H1 (cell line): ENCODE measurements around the gene LRRC41. TPM values are rescaled to one million over a fixed set of nuclear protein-coding genes. Genes with fewer than 3 reads are reported as not detected.
"Not testable (repeated sequence)": the region's sequence is repeated elsewhere in the genome, so short reads cannot be mapped to it uniquely, and the experiment has no call there.

Source experiments
- CTCF ChIA-PET: fragments of 300-600 bp; sonication (Branson Sonifier 250); formaldehyde crosslinking; loops from one replicate; lab custom pipeline; 2021; ENCODE audit not compliant: partially characterized antibody; lab: Charles Lee
- POLR2A ChIA-PET: fragments of 300-600 bp; sonication (Branson Sonifier 250); formaldehyde crosslinking; loops from one replicate; lab custom pipeline; 2021; ENCODE audit warnings: inconsistent platforms; ENCODE audit not compliant: partially characterized antibody; lab: Charles Lee
- DNase-seq, 2 experiments: peaks; one replicate each; pipeline versions ENCODE4 v3.0.0 to v3.0.0-alpha.2; 2010 to 2022; ENCODE audit warnings: low spot score in 2 of 2, low read depth in 1 of 2, mixed read lengths in 1 of 2
- FAIRE-seq: peaks from 2 replicates; lab custom pipeline; 2011; peaks lifted over from hg19 to GRCh38; lab: Jason Lieb, UNC
- H2AFZ ChIP-seq: 2 replicates; pipeline ENCODE4 v1.8.1; 2012; ENCODE audit warnings: low read length, inconsistent platforms
- H2AK5ac ChIP-seq: 2 replicates; pipeline ENCODE4 v1.6.1; 2013; ENCODE audit warnings: low read depth, low read length
- H2BK120ac ChIP-seq: replicated peaks from 2 replicates; pipeline ENCODE3; 2013; ENCODE audit warnings: low read depth, low read length, inconsistent platforms
- H2BK12ac ChIP-seq: 2 replicates; pipeline ENCODE4 v1.6.1; 2013; ENCODE audit warnings: low read depth, low read length
- H2BK15ac ChIP-seq: 2 replicates; pipeline ENCODE4 v1.6.1; 2013; ENCODE audit warnings: low read length
- H2BK20ac ChIP-seq: 2 replicates; pipeline ENCODE4 v1.6.1; 2013; ENCODE audit warnings: low read length
- H2BK5ac ChIP-seq: 2 replicates; pipeline ENCODE4 v1.6.1; 2013; ENCODE audit warnings: low read depth, low read length
- H3K14ac ChIP-seq: 2 replicates; pipeline ENCODE4 v1.6.1; 2013; ENCODE audit warnings: inconsistent platforms; ENCODE audit not compliant: insufficient read length
- H3K18ac ChIP-seq: 2 replicates; pipeline ENCODE4 v1.6.1; 2013; ENCODE audit warnings: low read length; ENCODE audit errors: extremely low read depth
- H3K23ac ChIP-seq: 2 replicates; pipeline ENCODE4 v1.6.1; 2013; ENCODE audit warnings: inconsistent platforms; ENCODE audit not compliant: insufficient read length
- H3K23me2 ChIP-seq: 2 replicates; pipeline ENCODE4 v1.6.1; 2013; ENCODE audit warnings: low read depth, low read length
- H3K27ac ChIP-seq: 2 replicates; pipeline ENCODE4 v1.6.1; 2011; ENCODE audit warnings: low read depth, low read length, inconsistent platforms
- H3K27me3 ChIP-seq, 4 experiments: replicated peaks in 1 of 4; 1 replicate in 1 of 4; 2 replicates in 3 of 4; pipeline versions ENCODE4 v1.6.1 to v1.8.1; 2011 to 2013; ENCODE audit warnings: low read length in 3 of 4, mild to moderate bottlenecking in 3 of 4, inconsistent platforms in 2 of 4, mixed read lengths in 2 of 4, moderate library complexity in 1 of 4; ENCODE audit not compliant: control insufficient read depth in 3 of 4, insufficient read depth in 3 of 4; ENCODE audit errors: extremely low read depth in 1 of 4
- H3K36me3 ChIP-seq, 4 experiments: 2 replicates each; pipeline versions ENCODE4 v1.6.1 to v1.8.1; 2011 to 2013; ENCODE audit warnings: mild to moderate bottlenecking in 4 of 4, low read length in 3 of 4, moderate library complexity in 2 of 4, control low read depth in 1 of 4, inconsistent platforms in 1 of 4; ENCODE audit not compliant: insufficient read depth in 4 of 4, control insufficient read depth in 2 of 4
- H3K4ac ChIP-seq: replicated peaks from 2 replicates; pipeline ENCODE3; 2013; ENCODE audit warnings: low read length, low read depth, mixed read lengths, inconsistent platforms; ENCODE audit not compliant: insufficient read length
- H3K4me1 ChIP-seq, 4 experiments: replicated peaks in 1 of 4; 1 replicate in 1 of 4; 2 replicates in 3 of 4; pipeline versions ENCODE4 v1.6.1 to v1.8.1; 2011 to 2013; ENCODE audit warnings: low read length in 3 of 4, inconsistent platforms in 2 of 4, mixed read lengths in 1 of 4; ENCODE audit not compliant: insufficient read depth in 4 of 4, control insufficient read depth in 3 of 4
- H3K4me2 ChIP-seq, 2 experiments: 2 replicates each; pipeline versions ENCODE4 v1.6.1 to v1.8.1; 2011 to 2013; ENCODE audit warnings: low read depth in 2 of 2, low read length in 2 of 2, control low read depth in 1 of 2, inconsistent platforms in 1 of 2, mild to moderate bottlenecking in 1 of 2; ENCODE audit not compliant: insufficient read depth in 1 of 2
- H3K4me3 ChIP-seq, 4 experiments: fragments of 200-600, 300-600 bp in 1 of 4; sonication (generic), shearing (Covaris generic), sonication (Bioruptor Twin) in 1 of 4; 2 replicates each; pipeline versions ENCODE4 v1.5.1 to v1.8.1; 2011 to 2016; ENCODE audit warnings: low read length in 4 of 4, low read depth in 3 of 4, control low read depth in 2 of 4, inconsistent platforms in 2 of 4, mild to moderate bottlenecking in 2 of 4, mixed read lengths in 1 of 4, moderate library complexity in 1 of 4; ENCODE audit not compliant: insufficient read depth in 2 of 4; ENCODE audit errors: extremely low read depth in 1 of 4
- H3K56ac ChIP-seq: replicated peaks from 2 replicates; pipeline ENCODE3; 2013; ENCODE audit warnings: low read depth, mild to moderate bottlenecking, mixed read lengths, low read length, inconsistent platforms; ENCODE audit not compliant: insufficient read length
- H3K79me1 ChIP-seq: 2 replicates; pipeline ENCODE4 v1.6.1; 2013; ENCODE audit warnings: low read depth, low read length, control low read depth
- H3K79me2 ChIP-seq, 2 experiments: 2 replicates each; pipeline versions ENCODE4 v1.6.1 to v1.8.1; 2012 to 2013; ENCODE audit warnings: low read length in 2 of 2, mild to moderate bottlenecking in 2 of 2, inconsistent platforms in 1 of 2; ENCODE audit not compliant: insufficient read depth in 2 of 2, control insufficient read depth in 1 of 2
- H3K9ac ChIP-seq, 4 experiments: replicated peaks in 1 of 4; 1 replicate in 1 of 4; 2 replicates in 3 of 4; pipeline versions ENCODE4 v1.6.1 to v1.8.1; 2011 to 2013; ENCODE audit warnings: low read depth in 3 of 4, low read length in 3 of 4, control low read depth in 2 of 4, mild to moderate bottlenecking in 2 of 4, moderate library complexity in 2 of 4, inconsistent platforms in 1 of 4; ENCODE audit errors: extremely low read depth in 1 of 4
- H3K9me3 ChIP-seq, 2 experiments: 2 replicates each; pipeline versions ENCODE4 v1.6.1 to v1.8.1; 2012 to 2013; ENCODE audit warnings: mild to moderate bottlenecking in 2 of 2, moderate library complexity in 2 of 2, control low read depth in 1 of 2, inconsistent platforms in 1 of 2, low read depth in 1 of 2, low read length in 1 of 2, mixed read lengths in 1 of 2; ENCODE audit not compliant: insufficient read depth in 2 of 2
- H4K20me1 ChIP-seq, 2 experiments: replicated peaks in 1 of 2; 2 replicates each; pipeline versions ENCODE3 to v1.8.1; 2011 to 2013; ENCODE audit warnings: inconsistent platforms in 2 of 2, low read length in 2 of 2, mild to moderate bottlenecking in 1 of 2; ENCODE audit not compliant: insufficient read depth in 2 of 2, control insufficient read depth in 1 of 2
- H4K5ac ChIP-seq: 2 replicates; pipeline ENCODE4 v1.6.1; 2013; ENCODE audit warnings: low read length, low read depth, mixed read lengths, inconsistent platforms; ENCODE audit not compliant: insufficient read length
- H4K8ac ChIP-seq: 2 replicates; pipeline ENCODE4 v1.8.0; 2013; ENCODE audit warnings: mild to moderate bottlenecking, moderate library complexity, low read length, inconsistent platforms; ENCODE audit not compliant: insufficient read depth; ENCODE audit errors: extremely low read depth
- H4K91ac ChIP-seq: replicated peaks from 2 replicates; pipeline ENCODE3; 2013; ENCODE audit warnings: low read length, mixed read lengths, inconsistent platforms; ENCODE audit not compliant: insufficient read length
- WGBS, 2 experiments: shearing (Covaris generic) in 1 of 2; methylation state at CpG; one replicate each; pipeline versions ENCODE4 v1.1.6 to v1.1.7; 2013 to 2015; ENCODE audit warnings: low lambda C conversion rate in 2 of 2, mixed read lengths in 2 of 2, inconsistent platforms in 1 of 2, low coverage in 1 of 2, missing lambda C conversion rate in 1 of 2; ENCODE audit not compliant: insufficient replicate concordance in 2 of 2, insufficient coverage in 1 of 2, insufficient read length in 1 of 2; ENCODE audit errors: extremely low coverage in 1 of 2, missing lambda C conversion rate in 1 of 2; 5-methylcytosine and 5-hydroxymethylcytosine counted together
- polyA plus RNA-seq, 7 experiments: library from polyadenylated mRNA; depleted of rRNA in 3 of 7; stranded (reverse) in 5 of 7; unstranded in 2 of 7; fragments of >200 nt in 5 of 7; fragments of 200-250 nt in 2 of 7; gene quantifications; 1 replicate in 5 of 7; 2 replicates in 1 of 7; 4 replicates in 1 of 7; pipeline versions ENCODE4 v1.2.1 to v1.2.3, GENCODE V29; 2011 to 2013; ENCODE audit warnings: missing spikeins in 2 of 7, mixed read lengths in 2 of 7
- total RNA-seq: library from RNA; stranded (reverse); fragmentation: NEBNext Ultra II Directional; extraction: Animal tissue kit (Norgen Biotek cat#: 25700); gene quantifications from 2 replicates; pipeline ENCODE4 v1.2.1, GENCODE V29; 2021

Gene LRRC41
- total and polyA plus RNA-seq, 2 of the 8 experiments (the other 6 are each of a cell fraction or from before 2014, with no cell fraction given): 36.8 to 51.2 TPM

DNA sequence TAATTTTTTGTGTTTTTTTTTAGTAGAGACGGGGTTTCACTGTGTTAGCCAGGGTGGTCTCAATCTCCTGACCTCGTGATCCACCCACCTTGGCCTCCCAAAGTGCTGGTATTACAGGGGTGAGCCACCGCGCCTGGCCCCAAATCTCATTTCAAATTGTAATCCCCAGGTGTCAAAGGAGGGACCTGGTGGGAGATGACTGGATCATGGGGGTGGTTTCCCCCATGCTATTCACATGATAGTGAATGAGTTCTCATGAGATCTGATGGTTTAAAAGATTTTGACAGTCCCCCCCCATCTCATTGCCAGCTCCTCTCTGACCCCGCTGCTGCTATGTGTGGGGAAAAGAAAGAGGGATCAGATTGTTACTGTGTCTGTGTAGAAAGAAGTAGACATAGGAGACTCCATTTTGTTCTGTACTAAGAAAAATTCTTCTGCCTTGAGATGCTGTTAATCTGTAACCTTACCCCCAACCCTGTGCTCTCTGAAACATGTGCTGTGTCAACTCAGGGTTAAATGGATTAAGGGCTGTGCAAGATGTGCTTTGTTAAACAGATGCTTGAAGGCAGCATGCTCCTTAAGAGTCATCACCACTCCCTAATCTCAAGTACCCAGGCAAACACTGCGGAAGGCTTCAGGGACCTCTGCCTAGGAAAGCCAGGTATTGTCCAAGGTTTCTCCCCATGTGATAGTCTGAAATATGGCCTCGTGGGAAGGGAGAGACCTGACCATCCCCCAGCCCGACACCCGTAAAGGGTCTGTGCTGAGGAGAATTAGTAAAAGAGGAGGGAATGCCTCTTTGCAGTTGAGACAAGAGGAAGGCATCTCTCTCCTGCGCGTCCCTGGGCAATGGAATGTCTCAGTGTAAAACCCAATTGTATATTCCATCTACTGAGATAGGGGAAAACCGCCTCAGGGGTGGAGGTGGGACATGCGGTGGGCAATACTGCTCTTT is 16.8 kb upstream of the LRRC41 start:
- not testable (repeated sequence) for H2BK20ac ChIP-seq, H4K5ac ChIP-seq, DNase-seq, H3K79me2 ChIP-seq, H2BK120ac ChIP-seq, H2BK15ac ChIP-seq, H2BK12ac ChIP-seq, H4K91ac ChIP-seq, FAIRE-seq, H3K4me1 ChIP-seq, H4K20me1 ChIP-seq, H3K27ac ChIP-seq, H3K23ac ChIP-seq, H3K23me2 ChIP-seq, H3K4ac ChIP-seq, H3K79me1 ChIP-seq, H3K27me3 ChIP-seq, H3K18ac ChIP-seq, H3K4me2 ChIP-seq, H3K4me3 ChIP-seq, H2AFZ ChIP-seq, H2AK5ac ChIP-seq, H4K8ac ChIP-seq, H3K9ac ChIP-seq, H2BK5ac ChIP-seq, H3K56ac ChIP-seq, H3K14ac ChIP-seq, H3K9me3 ChIP-seq
- ChIA-PET POLR2A (interaction anchor here (0.6 to 4.4 kb wide), 6 partner anchors 8 to 49 kb away, joined by 4 to 39 read pairs (median 24); partner anchors contain the start of genes LRRC41, NSUN4 and UQCRH), CTCF (interaction anchor here (0.9 to 3.2 kb wide), 5 partner anchors 9 to 20 kb away, joined by 3 to 16 read pairs (median 4); partner anchors contain the start of gene NSUN4)
- 85% methylated on average over 11 of the region's 13 CpGs; no CpG with 5 or more reads in 1 of the 2 experiments for WGBS, 2 experiments
- peaks cover 5 to 20% (median 10%) of the 10 kb centered on the region in 4 experiments; a peak in 7 of 8 replicates for H3K36me3 ChIP-seq
